Colon (tissue), 2 donors: Measurements from ENCODE around the gene OGDH.
"Not testable (repeated sequence)": the region's sequence is repeated elsewhere in the genome, so short reads cannot be mapped to it uniquely, and the experiment has no call there.

ENCODE experiments used
- FAIRE-seq: peaks from 2 replicates; lab custom pipeline; 2012; peaks lifted over from hg19 to GRCh38; lab: Jason Lieb, UNC
- donor health status: control.
- donor health status: control.

OGDH gene

DNA sequence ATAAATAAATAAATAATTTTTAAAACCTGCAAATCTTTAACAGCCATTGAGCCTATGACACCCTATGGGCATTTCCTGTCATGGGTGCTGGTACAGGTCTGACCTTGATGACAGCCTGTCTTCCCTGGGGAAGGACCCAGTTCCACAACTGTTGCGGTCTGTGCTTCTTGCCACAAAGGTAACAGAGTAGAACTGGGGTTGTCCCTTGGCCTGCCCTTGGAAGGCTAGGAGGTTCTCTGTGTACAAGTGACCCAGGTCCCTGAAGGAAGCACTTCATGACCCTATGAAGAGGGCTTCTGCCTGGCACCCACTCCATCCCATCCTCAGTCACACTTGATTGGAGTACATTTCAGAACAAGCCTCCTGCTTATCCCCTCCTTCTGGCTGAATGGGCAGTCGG lies 66.9 kb downstream of the OGDH start:
- FAIRE-seq, result no peak

DNA sequence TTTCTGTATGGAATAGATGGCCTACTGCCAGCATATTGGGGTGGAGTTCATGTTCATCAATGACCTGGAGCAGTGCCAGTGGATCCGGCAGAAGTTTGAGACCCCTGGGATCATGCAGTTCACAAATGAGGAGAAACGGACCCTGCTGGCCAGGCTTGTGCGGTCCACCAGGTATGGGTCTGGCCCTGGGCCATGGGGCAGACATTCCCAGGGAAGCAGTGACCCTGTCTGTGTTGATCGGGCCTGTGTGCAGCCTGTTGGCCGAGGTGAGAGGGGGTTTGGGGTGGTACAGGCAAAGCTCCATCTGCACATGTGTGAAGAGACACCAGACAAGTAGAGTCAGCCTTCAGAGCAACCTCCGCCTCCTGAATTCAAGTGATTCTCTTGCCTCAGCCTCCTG lies 67.3 kb downstream of the OGDH start:
- no peak for FAIRE-seq

DNA sequence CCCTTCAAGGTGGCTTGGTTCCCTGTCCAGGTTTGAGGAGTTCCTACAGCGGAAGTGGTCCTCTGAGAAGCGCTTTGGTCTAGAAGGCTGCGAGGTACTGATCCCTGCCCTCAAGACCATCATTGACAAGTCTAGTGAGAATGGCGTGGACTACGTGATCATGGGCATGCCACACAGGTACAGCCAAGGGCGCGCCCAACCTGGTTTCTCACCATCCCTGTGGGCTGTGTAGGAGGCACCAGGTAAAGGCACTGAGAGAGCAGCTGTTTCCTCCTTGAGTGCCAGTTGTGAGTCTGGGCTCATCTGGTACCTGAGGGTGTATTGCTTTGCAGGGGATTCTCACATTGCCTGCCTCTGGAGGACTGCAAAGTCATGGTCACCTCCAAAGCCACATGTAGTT lies 68.0 kb downstream of the OGDH start:
- no peak for FAIRE-seq

DNA sequence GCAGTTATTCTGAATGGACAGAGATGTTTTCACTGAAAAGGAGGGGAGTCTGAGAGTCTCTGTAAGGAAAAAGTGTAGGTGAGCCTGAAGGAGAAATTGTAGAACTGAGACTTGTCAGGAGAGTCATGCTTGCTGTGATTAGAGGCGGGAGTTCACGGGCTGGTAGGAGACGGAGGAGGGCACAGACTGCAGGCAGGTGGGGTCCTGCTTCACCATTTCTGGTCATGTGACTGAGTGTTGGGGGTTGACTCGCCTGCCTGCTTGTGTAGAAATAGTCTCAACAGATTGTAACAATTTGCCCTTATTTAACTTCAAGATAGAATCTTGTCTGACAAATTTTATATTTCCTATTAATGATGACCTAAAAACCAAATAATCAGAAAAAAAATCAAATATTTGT lies 70.3 kb downstream of the OGDH start:
- FAIRE-seq, result no peak

DNA sequence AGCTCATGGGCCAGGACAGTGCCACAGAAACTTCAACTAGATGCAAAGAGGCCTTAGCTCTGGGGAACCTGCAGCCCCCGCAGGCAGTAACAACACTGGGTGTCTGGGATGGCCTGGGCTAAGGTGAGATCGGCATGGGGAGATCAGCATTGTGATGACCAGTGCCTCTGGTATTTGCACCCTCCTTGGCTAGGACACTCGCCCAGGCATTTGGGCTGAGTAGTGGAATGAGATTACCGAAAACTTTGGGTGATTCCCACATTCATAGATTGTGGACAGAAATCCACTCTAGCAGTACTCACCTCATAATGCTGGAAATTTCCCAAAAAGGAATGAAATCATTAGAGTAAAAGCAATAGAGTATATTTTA lies 71.7 kb downstream of the OGDH start:
- FAIRE-seq, result no peak

DNA sequence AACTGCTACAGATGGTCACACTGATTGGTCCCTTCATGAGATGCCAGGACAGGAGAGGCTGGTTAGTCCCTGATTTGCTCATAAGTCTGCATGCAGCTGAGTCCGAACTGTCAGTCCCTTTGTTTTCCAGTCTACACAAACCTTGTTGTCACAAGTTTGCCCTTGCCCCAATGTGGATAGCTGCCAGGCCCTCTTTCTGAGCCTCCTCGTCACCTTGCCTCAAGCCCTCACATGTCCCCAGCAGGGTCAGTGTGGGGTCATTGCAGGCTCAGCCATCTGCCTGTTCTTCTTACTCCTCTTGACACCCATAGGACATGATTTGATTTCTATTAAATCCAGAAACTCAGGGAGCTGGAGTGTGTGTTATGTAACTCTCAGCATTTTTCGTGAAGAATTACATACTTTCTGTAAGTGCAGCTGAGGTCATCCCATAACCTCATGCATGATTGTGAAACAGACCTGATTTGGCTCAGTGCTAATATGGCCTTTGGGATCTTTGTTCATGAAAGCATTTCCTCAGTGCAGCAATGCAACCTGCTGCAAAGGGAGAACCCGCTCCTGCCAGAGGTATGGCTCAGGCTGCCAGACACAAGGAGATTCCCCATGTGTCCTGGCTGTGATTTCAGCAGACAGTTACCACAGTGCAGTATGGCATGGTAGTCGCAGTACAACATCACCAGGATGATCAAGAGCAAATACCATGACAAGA lies 72.2 kb downstream of the OGDH start:
- FAIRE-seq, result no peak

DNA sequence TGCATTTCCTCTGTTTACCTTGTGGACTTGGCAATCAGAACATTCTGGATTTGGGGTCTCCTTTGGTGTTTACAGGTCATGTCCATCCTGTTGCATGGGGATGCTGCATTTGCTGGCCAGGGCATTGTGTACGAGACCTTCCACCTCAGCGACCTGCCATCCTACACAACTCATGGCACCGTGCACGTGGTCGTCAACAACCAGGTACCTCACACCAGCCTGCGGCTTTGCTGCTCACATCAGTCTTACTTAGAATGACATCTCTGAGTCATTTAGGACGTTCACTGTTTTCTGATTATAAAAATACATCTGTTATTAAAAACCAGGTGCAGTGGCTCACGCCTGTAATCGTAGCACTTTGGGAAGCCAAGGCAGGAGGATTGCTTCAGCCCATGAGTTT lies 75.2 kb downstream of the OGDH start:
- FAIRE-seq, result no peak

DNA sequence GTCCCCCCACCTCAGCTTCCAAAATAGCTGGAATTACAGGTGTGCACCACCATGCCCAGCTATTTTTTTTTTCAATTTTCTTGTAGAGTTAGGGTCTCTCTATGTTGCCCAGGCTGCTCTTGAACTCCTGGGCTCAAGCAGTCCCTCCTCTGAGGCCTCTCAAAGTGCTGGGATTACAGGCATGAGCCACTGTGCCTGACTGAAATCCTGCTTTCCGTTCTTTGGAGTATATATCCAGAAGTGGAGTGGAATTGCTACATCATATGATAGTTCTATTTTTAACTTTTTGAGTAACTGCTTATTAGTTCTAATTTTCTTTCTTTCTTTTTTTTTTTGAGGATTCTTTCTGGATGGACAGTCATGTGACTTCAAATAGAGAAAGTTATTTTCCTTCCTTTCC lies 79.3 kb downstream of the OGDH start:
- FAIRE-seq, result no peak

DNA sequence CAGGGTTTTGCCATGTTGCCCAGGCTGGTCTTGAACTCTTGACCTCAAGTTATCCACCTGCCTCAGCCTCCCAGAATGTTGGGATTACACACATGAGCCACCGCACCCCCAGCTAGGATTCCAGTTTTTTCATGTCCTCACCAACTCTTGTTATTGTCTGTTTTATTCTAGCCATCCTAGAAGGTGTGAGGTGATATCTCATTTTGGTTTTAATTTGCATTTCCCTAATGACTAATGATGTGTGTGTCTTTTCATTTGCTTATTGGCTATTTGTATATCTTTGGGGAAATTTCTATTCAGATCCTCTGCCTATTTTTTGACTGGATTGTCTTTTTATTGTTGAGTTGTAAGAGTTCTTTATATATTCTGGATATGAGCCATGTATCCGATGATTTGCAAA lies 83.0 kb downstream of the OGDH start:
- FAIRE-seq, result no peak

DNA sequence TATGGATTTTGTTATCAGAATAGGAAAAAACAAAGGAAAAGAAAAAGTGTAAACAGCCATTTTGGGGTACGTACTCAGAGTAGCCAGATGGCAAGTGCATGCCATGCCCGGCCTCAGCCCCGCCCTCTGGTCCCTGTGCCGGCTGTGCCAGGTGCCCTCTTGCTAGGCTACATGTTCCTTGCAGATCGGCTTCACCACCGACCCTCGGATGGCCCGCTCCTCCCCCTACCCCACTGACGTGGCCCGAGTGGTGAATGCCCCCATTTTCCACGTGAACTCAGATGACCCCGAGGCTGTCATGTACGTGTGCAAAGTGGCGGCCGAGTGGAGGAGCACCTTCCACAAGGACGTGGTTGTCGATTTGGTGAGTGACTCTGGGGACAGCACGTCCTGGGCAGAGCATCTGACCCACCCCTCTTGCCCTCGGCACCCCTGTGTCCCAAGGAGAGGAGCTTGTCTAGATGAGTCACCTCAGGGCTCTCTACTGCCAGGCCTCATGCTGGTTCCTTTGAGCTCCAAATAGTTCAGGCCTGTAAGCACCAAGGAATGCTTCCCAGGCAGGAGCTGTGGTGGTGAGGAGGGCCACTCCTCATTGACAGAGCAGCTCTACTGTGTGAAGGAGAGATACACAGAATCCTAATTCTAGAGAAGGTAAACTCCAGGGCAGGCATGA lies 87.3 kb downstream of the OGDH start:
- FAIRE-seq, result no peak

DNA sequence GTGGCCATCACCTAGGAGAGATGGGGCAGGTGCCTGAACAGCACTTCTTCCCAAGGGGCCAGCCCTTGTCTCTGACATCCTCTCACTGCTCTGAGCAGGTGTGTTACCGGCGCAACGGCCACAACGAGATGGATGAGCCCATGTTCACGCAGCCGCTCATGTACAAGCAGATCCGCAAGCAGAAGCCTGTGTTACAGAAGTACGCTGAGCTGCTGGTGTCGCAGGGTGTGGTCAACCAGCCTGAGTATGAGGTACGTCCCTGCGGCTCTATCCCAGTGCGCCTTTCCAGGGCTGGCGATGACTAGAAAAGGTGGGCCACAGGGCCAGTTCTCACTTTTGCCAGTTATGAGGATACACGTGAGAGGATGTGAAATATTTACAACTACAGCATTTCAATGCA lies 87.9 kb downstream of the OGDH start:
- FAIRE-seq, result no peak

DNA sequence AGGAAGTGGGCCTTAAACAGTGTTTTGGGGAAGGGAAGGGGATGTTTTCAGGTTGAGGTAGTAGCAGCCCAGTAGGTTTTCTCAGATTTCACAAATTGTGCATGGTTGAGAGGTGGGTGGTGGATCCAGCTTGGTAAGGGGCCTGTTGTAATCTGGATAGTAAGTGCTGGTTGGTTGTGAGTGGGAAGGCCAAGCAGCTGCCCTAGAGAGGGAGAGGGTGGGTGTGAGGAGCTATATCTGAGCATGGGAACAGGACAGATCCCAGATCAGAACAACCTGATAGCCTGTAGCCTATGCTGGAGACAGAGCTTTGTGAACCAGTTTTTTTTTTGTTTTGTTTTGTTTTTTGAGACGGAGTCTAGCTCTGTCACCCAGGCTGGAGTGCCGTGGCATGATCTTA lies 88.3 kb downstream of the OGDH start:
- no peak for FAIRE-seq

DNA sequence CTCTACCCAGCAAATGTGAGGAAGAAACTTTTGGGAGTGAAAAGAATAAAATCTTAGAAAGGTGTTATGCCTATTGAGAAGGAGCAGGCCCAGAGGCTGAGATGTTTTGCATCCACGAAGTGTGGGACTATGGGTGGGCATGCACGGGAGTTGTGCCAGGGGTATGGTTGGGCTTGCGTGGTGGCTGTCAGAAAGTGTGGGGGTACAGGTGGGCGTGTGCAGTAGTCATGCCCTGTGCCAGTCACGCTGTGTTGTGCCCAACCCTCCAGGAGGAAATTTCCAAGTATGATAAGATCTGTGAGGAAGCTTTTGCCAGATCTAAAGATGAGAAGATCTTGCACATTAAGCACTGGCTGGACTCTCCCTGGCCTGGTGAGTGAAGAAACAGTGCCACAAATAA lies 89.3 kb downstream of the OGDH start:
- FAIRE-seq, result no peak

DNA sequence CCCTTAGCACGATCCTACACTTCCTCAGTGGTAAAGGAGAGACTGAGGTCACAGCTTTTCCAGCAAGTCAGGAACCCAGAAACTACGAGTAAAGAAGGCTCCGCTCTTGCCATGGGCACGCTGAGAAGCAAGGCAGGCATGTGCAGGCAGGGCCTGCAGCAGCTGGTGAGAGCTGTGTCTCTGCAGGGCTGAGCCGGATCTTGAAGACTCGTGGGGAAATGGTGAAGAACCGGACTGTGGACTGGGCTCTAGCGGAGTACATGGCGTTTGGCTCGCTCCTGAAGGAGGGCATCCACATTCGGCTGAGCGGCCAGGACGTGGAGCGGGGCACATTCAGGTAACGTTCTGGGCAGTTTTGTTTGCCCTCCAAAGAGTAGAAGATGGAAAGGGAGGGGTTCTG lies 90.3 kb downstream of the OGDH start:
- FAIRE-seq, result no peak

DNA sequence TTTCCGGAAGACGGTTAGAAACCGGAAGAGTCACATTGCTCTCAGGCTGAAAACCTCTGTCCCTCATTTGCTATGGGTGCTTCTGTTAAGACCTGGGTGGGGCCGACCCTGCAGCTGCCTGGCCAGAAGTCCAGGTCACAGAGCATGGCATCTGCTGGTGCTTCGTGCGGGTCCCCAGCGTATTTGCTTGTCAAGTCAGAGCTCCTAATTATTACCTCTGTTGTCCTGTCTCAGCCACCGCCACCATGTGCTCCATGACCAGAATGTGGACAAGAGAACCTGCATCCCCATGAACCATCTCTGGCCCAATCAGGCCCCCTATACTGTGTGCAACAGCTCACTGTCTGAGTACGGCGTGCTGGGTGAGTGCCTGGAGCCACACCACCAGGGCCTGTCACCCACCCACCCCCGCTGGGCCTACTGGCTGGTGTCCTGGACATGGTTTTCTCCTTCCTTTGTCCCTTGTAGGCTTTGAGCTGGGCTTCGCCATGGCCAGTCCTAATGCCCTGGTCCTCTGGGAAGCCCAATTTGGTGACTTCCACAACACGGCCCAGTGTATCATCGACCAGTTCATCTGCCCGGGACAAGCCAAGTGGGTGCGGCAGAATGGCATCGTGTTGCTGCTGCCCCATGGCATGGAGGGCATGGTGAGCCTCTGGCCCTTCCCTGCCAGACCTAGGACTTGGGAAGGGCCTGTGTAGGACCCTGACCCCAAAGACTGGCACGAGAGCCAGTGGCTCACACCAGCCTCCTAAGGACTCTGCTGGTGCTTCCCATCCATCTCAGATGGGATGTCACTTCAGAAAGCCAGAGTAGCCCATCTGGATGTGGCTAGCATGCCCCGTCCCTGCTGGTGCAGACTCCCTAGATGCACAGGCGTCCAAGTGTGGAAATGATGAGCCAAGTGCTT lies 91.0 kb downstream of the OGDH start:
- FAIRE-seq, result no peak

DNA sequence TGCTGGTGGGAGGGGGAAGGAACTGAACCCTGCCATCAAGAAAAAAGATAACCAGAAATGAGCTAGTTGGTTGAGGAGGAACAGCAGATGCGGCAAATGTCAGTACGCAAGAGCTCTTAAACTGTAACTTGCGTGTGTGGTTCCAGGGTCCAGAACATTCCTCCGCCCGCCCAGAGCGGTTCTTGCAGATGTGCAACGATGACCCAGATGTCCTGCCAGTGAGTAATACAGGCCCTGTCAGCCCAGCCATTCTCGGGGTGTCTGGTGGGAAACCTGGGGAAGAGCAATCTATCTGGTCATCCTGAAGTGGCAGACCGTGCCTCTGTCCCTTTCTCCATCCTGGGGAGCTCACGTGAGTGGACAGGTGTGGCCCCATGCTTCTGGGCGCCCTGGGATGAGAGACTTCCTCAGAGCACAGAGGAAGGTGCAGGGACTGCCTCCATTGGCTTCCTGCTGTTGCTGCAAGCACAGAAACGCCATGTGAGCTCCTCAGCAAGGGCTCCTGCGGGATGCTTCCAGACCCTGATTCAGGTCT lies 91.7 kb downstream of the OGDH start:
- no peak for FAIRE-seq

DNA sequence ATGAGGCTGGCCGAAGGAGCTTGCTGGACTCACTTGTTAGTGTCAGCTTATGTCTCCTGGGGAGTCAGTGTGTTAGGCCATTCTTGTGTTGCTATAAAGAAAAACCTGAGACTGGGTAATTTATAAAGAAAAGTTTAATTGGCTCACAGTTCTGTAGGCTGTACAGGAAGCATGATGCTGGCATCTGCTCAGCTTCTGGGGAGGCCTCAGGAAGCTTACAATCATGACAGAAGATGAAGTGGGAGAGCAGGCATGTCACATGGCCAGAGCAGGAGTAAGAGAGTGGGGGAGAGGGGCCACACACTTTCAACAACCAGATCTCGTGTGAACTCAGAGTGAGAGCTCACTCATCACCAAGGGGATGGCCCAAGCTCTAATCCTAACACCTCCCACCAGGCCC lies 93.2 kb downstream of the OGDH start:
- not testable (repeated sequence) for FAIRE-seq

DNA sequence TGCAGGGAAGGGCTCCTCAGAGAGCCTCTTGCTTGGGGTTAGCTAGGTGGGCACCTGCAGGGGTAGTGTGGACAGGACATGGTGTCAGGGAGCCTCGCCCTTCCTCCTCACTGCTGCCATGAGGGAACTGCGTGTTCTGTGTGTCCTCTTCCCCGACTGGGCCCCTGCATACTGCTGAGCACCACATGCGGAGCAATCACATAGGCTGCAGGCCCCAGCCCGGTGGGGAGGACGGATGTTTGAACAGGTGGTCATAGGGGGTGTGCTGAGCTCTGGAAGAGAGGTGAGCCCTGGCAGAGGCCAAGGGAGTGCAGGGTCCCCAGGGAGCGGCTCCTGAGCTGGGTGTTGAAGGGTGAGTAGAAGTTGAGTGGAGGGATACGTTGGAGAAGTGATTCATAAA lies 93.9 kb downstream of the OGDH start:
- no peak for FAIRE-seq

DNA sequence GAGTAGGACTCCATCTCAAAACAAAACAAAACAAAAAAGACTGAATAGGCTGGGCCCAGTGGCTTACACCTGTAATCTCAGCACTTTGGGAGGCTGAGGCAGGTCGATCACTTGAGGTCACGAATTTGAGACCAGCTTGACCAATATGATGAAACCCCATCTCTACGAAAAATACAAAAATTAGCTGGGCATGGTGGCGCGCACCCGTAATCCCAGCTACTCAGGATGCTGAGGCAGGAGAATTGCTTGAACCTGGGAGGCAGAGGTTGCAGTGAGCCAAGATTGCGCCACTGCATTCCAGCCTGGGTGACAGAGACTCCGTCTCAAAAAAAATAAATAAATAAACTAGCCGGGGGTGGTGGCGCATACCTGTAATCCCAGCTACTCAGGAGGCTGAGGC lies 97.0 kb downstream of the OGDH start:
- FAIRE-seq, result not testable (repeated sequence)

DNA sequence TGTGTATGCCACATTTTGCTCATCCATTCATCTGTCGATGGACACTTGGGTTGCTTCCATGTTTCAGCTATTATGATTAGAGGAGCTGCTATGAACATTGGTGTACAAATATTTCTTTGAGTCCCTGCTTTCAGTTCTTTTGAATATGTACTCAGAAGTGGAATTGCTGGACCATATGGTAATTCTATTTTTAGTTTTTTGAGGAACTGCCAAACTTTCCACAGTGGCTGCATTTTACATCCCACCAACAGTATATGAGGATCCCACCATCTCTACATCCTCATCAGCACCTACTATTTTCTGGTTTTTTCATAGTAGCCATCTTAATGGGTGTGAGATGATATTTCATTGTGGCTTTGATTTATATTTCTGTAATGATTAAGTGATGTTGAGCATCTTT lies 97.5 kb downstream of the OGDH start:
- no peak for FAIRE-seq

DNA sequence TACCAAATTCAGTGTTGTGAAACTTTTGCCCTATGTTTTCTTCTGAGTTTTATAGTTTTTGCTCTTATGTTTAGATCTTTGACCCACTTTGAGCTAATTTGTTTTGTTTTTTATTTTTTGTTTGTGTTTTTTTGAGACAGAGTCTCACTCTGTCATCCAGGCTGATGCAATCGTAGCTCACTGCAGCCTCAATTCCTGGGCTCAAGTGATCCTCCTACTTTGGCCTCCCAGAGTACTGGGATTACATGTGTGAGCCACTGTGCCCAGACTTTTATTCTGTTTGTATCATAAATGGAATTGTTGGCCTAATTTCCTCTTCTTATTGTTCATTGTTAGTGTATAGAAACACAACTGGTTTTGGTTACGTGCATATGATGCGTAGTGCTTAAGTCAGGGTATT lies 99.0 kb downstream of the OGDH start:
- no peak for FAIRE-seq

DNA sequence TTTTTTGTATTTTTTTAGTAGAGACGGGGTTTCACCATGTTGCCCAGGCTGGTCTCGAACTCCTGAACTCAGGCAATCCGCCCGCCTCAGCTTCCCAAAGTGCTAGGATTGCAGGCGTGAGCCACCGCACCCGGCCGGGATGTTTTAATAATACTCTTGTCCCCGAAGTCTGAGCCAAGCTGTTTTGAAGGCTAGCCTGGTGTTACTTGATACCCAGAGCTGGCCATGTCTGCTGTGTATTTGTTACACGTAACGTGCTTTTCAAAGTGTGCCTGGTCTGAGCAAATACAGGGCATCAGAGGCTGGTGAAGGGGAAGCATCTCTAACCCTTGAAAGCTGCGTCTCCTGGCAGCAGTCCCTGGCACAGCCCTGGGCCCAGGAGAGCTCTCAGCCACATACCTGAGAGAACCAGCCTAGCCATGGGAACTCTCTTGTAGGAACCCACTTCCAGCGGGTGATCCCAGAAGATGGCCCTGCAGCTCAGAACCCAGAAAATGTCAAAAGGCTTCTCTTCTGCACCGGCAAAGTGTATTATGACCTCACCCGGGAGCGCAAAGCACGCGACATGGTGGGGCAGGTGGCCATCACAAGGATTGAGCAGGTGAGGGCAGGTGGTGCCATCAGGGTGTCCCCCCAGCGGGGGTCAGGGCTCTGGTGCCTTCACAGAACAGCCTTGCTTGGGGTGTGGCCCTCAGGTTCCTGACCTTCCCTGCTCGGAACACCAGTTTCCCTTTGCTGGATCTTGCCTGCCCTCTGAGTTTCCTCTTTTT lies 100.5 kb downstream of the OGDH start:
- no peak for FAIRE-seq
